Right ventricle myocardium superior (tissue), 1 donor: ENCODE data around the gene MGMT. TPM values are rescaled to one million over a fixed set of nuclear protein-coding genes. Genes with fewer than 3 reads are reported as not detected.

Experiments
- ATAC-seq: fragments of 200-7000 bp; cut with Tn5 transposase; one replicate; pipeline ENCODE4 v1.9.1; 2020; ENCODE audit warnings: mild to moderate bottlenecking; ENCODE audit not compliant: poor library complexity
- DNase-seq: peaks from one replicate; pipeline ENCODE4 v3.0.0-alpha.2; 2020
- intact Hi-C: fragments of 100-400 bp; cut with DNase I; formaldehyde crosslinking; loops from one replicate; pipeline ENCODE4 v1.11.2; 2022
- total RNA-seq: library from RNA; stranded (reverse); fragmentation: NEBNext Ultra II Directional; extraction: Animal tissue kit (Norgen Biotek cat#: 25700); gene quantifications from one replicate; pipeline ENCODE4 v1.2.1, GENCODE V29; 2021
- donor health status: DM: no; HTN: yes; CAD: no; lungs with severe emphysema.

MGMT gene
- total RNA-seq, 1 donor from 2014 or later, result 16.6 TPM

GRCh38 chr10:129766611-129767550 is 299.8 kb downstream of the MGMT start:
- ATAC-seq (no peak), DNase-seq (no peak)
- intact Hi-C loops, result no loop called here

- intact Hi-C loops, result no loop called here
Measured at GRCh38 chr10:129767751-129768150, 300.7 kb downstream of the MGMT start.

GRCh38 chr10:129768437-129769355 is 301.7 kb downstream of the MGMT start:
- no peak for DNase-seq
- intact Hi-C loops, result no loop called here

More at GRCh38 chr10:129767751-129768150, 300.7 kb downstream of the MGMT start:
- no peak for ATAC-seq
- no peak for DNase-seq

GRCh38 chr10:129769381-129770116 is 302.5 kb downstream of the MGMT start:
- intact Hi-C loops, result no loop called here
- DNase-seq, result no peak
- no peak for ATAC-seq

More at GRCh38 chr10:129768437-129769355, 301.7 kb downstream of the MGMT start:
- no peak for ATAC-seq

- ATAC-seq (no peak), DNase-seq (no peak)
- intact Hi-C loops, result no loop called here
Measured at GRCh38 chr10:129770286-129770685, 303.2 kb downstream of the MGMT start.

GRCh38 chr10:129771024-129771423 is 304.0 kb downstream of the MGMT start:
- ATAC-seq, result no peak
- intact Hi-C loops, result no loop called here
- no peak for DNase-seq

GRCh38 chr10:129771576-129771975 is 304.5 kb downstream of the MGMT start:
- DNase-seq (no peak), ATAC-seq (no peak)
- intact Hi-C loops, result no loop called here

GRCh38 chr10:129771991-129772431 is 305.0 kb downstream of the MGMT start:
- no peak for DNase-seq

GRCh38 chr10:129772468-129773358 is 305.7 kb downstream of the MGMT start:
- no peak for DNase-seq
- no peak for ATAC-seq
- intact Hi-C loops, result no loop called here

More at GRCh38 chr10:129771991-129772431, 305.0 kb downstream of the MGMT start:
- intact Hi-C loops, result no loop called here
- no peak for ATAC-seq

- DNase-seq, result no peak
- intact Hi-C loops, result no loop called here
- no peak for ATAC-seq
Measured at GRCh38 chr10:129773359-129773990, 306.4 kb downstream of the MGMT start.

- intact Hi-C loops, result no loop called here
- DNase-seq (no peak), ATAC-seq (no peak)
Measured at GRCh38 chr10:129774082-129774735, 307.2 kb downstream of the MGMT start.

- DNase-seq (no peak), ATAC-seq (no peak)
- intact Hi-C loops, result no loop called here
Measured at GRCh38 chr10:129774736-129775401, 307.8 kb downstream of the MGMT start.

- DNase-seq, result no peak
- ATAC-seq, result no peak
- intact Hi-C loops, result no loop called here
Measured at GRCh38 chr10:129775681-129776080, 308.6 kb downstream of the MGMT start.

- intact Hi-C loops, result no loop called here
- ATAC-seq (no peak), DNase-seq (no peak)
Measured at GRCh38 chr10:129777687-129778086, 310.6 kb downstream of the MGMT start.

GRCh38 chr10:129778571-129778970 is 311.5 kb downstream of the MGMT start:
- DNase-seq, result no peak
- intact Hi-C loops, result no loop called here

More at GRCh38 chr10:129778571-129778970, 311.5 kb downstream of the MGMT start:
- ATAC-seq, result no peak
